ENCODE measurements around the gene TOP2B.

The TOP2B gene

GRCh38 chr3:25618028-25618427 is 46.7 kb downstream of the TOP2B start:
- no peak for DNase-seq

DNA sequence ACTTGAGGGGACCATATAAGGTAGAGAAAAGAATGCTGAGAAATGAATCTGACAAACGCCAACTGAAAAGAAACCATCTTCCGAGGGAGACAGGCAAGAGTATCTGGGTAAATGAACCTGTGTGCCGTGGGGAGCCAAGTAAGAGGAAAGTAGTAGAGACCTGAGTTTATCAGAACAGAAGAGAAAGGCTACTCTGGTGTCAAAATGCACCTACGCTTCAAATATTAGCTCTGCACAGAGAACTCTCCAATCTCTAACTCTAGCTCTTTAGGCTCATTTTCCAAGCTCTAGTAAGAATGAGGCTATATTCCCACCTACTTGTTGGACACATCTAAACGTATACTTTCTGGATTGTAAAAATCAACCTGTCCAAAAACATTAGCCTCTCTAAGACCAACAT is 53.5 kb downstream of the TOP2B start:
- DNase-seq: no peak

DNA sequence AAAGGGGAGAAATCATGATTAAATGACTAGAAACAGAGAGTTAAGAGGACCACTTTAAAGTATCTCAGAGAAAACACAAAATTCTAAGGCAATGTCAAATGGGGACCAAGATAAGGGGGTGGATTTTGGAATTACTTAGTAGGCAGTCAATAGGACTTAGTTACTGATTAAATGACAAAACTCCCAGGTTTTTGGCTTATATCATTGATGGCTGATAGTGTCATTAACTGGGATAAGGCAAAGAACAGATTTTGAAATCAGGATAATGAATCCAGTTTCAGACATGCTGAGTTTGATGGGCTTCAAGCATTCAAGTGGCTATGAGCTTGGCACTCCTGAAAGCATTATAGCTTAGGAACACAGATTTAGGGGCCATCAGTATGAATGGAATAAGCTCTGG is 53.9 kb downstream of the TOP2B start:
- DNase-seq: no peak

- no peak for DNase-seq
Measured at GRCh38 chr3:25610167-25610566, 54.5 kb downstream of the TOP2B start.

GRCh38 chr3:25604107-25604805 is 60.5 kb downstream of the TOP2B start:
- no peak for DNase-seq

DNA sequence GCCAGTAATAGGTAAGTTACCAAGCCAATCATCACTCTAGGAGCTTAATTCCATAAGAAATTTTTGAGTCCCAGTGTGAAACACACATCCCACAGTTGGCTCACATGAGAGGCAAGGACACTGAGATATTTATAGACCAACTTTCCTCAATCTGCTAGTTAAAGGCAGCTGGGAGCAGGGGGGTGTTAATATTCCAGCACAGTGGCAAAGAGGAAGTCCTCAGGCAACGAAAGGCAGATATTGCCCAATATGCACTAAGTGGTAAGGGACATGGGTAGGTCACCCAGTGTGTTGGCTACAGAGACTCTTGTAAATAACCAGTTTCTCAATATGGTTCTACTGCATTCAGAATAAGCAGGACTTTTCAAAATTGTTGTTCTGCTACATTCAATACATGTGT is 61.0 kb downstream of the TOP2B start:
- DNase-seq: no peak

DNA sequence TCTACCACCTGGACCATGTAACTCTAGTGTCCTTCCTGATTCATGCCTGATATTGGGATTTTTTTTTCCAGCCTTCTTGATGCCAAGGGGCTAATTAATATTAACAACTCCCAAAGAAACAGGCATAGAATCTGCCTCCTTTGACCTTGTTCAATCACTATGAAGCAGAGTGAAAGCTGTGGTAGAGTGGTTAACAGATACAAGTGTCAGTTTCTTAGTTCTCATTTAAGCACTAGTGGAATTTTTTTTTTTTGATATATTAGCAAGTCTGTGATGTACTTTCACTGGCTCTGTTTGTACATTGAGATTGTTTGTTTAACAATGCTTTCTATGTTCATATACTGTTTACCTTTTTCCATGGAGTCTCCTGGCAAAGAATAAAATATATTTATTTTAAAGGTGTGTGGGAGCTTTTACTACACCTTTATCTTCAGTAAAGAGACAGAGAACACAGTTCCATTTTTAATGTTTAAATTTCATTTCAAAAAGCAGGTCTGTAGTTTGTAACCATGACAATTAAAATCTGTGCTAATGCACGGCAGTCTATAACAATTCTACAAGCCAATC is 67.1 kb downstream of the TOP2B start:
- no peak for DNase-seq

DNA sequence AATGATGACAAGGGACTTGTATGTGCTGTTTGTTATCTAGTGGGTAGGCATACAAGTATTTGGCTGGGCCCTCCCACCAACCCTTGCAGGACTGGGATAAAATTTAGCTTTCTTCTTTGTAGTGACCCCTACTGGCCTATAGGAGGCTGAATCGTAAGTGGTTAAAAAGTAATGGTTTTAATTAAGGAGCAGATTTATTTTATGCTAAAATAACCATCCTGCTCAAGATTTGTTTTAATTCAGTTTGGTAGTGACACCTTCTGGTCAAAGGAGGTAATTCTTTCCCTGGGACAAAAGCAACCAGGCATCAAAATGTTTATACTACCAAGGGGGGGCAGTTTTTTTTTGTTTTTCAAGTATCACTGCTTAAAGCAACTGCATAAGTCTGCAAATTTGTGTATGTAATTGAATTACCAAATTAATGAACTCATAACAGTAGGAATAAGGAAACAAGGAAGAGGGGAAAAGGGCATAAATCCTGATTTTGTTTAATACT is 70.7 kb downstream of the TOP2B start:
- peak; percentile 5 for DNase-seq

- DNase-seq: no peak
Measured at GRCh38 chr3:25593001-25593400, 71.7 kb downstream of the TOP2B start.

DNA sequence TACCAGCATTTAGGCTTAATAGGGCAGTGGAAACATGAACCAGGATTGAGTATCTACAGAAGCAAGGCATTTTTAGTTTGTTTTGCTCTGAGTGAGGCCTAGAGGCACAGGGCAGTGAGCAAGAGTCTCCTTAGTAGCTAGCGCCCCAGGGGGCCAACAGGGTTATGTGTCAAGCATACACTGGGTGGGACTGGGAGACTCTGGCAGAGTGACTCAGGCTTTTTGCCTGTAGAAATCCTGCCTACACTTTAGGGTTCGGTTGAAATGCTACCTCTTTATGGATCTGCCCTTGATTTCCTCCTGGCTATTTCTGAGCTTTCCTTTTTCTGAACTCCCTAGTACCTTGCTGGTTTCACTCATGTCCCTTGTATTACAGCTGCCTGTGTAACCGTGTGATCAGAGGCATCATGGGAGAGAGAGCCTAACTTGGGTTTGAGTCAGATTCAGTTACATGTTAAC is 72.2 kb downstream of the TOP2B start:
- no peak for DNase-seq

- no peak for DNase-seq
Measured at GRCh38 chr3:25589783-25590258, 74.9 kb downstream of the TOP2B start.

- DNase-seq: no peak
Measured at GRCh38 chr3:25589104-25589782, 75.5 kb downstream of the TOP2B start.

- no peak for DNase-seq
Measured at GRCh38 chr3:25588441-25589103, 76.1 kb downstream of the TOP2B start.

GRCh38 chr3:25587975-25588374 is 76.7 kb downstream of the TOP2B start:
- DNase-seq: no peak

DNA sequence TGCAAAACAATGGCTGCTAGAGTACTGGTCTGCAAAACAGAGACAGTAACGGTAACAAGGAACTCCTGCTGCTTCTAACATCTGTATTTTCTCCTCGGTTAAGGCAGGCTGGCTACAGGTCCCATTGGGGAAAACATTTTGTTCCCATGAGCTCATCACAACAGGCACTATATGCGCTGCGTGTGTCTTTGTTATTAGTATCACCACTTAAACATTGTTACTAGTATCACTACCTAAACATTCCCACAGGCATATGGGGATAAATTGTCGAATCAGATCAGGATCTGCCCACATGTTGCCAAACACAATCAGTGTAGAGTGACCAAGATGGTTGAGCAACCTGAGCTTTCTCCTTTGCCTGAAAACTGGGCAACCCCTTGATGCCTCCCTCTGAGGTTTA is 77.2 kb downstream of the TOP2B start:
- no peak for DNase-seq

DNA sequence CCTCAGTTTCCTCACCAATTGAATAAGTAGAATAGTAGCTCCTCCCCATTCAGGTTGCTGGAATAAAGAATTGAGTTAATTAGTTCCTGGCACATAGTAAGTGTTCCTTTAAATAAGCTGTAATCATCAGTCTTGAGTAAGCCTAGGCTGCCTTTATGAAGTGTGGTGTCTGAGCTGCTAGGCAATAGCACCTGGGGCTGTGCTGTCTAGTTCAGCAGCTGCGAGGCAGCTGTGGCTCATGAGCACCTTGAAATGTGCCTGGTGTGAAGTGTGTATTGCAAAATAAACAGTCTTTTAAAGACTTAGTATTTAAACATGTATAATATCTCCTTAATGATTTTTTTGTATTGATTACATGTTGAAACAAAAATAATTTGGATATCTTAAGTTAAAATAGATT is 77.6 kb downstream of the TOP2B start:
- no peak for DNase-seq

DNA sequence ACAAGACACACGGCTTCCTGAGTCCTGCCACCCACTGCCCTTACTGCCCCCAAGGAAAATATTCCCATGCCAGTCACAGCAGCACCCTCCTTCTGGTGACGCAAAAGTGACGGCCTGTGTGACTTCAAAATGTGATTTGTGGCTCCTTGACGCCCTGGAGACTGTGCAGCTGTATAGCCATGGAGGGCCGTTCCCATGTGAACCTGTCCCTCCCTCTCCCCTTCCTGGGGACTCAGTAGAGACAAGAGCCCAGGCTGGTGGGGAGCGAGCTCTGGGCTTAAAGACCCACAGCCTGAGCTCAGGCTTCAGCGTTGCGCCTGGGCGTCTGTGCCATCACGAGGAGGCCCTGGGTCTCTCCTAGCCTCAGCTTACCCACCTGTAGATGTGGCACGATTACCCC is 78.2 kb downstream of the TOP2B start:
- DNase-seq: no peak

DNA sequence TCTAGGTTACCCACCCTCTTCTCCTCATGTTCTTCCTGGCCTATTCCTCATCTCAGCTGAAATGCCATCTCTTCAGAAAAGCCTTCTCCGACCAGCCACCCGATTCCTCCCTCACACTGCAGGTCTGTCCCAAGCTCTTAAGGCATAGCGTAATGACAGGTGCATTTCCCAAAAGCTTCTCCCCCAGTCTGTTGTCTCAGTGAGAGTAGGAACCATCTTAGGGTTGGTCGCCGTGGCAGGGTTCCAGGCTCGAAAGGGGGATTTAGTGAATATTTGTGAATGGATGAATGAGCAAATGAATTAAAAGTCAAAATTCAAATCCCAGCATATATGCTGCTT is 78.6 kb downstream of the TOP2B start:
- no peak for DNase-seq

GRCh38 chr3:25585361-25586166 is 79.1 kb downstream of the TOP2B start:
- DNase-seq: no peak

DNA sequence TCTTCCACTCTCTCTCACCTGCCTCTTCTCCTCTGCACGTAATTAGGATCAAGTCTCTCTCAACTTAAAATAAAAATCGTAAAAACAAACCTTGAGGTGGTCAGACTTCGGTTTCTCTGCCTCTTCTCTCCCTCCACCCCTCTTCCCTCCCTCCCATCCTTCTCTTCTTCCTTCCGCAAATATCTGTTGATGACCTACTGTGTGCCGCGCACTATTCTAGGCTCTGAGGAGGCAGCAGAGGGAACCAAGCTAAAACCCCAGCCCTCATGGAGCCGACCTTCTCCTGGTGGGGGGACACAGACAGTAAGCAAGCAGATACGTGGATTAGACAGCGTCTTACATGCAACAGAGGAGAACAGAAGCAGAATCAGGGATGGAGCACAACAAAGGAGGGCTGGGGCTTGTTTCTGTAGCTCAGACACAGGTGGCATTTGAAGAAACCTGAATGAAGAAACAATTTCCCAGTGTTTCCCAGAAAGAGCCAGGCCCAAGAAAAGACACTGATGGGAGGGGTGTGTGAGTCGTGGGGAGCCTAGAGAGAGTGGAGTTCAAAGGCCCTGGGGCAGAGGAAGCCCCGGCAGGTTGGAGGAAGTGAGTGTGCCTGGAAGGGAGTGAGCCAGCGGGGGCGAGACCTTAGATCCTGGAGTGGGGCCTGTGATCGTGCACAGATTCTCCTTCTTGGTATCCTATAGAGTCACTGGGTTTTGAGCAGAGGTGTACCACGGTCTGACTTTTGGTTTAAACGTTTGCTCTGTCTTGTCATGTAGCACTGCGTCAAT is 80.5 kb downstream of the TOP2B start:
- no peak for DNase-seq

- no peak for DNase-seq
Measured at GRCh38 chr3:25583343-25583742, 81.4 kb downstream of the TOP2B start.

- no peak for DNase-seq
Measured at GRCh38 chr3:25582242-25582641, 82.5 kb downstream of the TOP2B start.
